HT1080 (cell line): ENCODE results near the gene CDH7. TPM values are rescaled to one million over a fixed set of nuclear protein-coding genes. Genes with fewer than 3 reads are reported as not detected.

Source experiments
- DNase-seq: peaks from one replicate; pipeline ENCODE4 v3.0.0-alpha.2; 2015; ENCODE audit warnings: low read depth
- total RNA-seq: library from RNA; depleted of rRNA; stranded (reverse); fragments of >200 nt; shearing (Covaris generic); gene quantifications from 2 replicates; pipeline ENCODE4 v1.2.3, GENCODE V29; 2014

CDH7 gene
- total RNA-seq, 1 experiment from 2014 or later = 1.5 TPM

DNA sequence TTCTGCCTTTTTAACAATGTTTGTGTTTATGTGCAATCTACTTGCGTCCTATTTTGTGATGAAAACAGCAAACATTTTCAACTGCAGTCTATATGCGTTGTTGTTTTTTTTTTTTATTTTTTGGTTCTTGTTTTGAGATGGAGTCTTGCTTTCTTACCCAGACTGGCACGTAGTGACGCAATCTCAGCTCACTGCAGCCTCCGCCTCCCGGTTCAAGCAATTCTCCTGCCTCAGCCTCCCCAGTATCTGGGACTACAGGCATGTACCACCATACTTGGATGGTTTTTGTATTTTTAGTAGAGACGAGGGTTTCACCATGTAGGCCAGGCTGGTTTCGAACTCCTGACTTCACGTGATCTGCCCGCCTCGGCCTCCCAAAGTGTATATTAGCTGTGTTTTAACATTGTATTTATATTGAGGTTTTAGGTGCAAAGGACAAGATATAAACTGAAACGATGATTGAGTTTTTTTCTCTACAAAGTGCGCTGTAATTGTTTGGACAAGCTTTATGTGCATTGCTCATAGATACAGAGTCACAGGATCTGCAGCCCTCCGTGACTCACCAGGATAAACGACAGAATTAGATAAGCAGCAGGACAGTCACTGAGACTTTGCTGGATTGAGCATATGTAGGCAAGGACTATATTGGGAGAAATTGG, 17.4 kb downstream of the CDH7 start:
- DNase-seq = peak; percentile 79

DNA sequence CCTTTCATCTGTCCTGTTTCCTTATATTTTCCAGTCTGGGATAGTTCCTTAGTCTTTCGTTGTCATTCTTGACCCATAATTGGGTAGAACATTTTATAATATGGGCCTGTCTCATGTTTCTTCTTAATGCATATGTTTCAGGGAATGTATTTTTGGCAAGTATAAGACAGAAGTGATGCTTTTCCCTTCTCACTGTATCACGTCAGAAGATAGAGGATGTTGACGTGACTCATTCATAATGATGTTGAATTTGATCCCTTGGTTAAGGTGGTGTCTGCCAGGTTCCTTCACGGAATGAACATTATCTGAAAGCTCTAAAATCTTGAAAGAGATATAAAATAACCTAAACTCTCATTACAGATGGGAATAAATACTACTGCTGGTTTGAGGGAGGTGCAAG, 18.8 kb downstream of the CDH7 start:
- peak; percentile 56 for DNase-seq

DNA sequence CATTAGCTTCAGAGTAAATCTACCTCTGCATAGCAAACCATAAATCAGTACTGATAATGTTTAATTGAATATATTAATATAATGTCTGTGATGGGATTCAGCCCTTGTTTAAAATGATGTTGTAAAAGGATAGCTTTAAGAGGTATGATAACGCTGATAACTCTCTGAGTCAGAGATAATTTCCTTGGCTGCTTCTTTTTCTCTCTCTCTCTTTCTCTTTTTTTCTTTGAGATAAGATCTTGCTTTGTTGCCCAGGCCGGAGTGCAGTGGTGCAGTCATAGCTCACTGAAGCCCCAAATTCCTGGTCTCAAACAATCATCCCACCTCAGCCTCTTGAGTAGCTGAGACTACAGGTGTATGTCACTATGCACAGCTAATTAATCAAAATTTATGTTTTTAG, 35.7 kb downstream of the CDH7 start:
- no peak for DNase-seq

DNA sequence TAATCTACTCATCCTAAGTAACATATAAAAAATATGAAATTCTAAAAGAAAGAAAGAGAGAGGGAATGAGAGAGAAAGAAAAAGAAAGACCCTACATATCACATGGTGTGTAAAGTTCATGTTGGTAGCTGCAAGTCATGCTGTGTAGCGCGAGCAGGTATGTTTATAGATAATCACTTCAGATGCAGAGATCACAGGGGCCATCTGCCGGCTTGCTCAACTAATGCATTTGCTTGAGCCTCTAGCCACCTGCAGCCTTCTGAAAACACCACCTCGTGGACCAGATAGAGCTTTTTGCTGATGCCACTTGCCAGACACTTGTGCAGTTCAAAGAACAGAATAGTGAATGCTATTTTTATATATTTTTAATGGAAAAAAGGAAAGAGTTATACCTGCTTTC, 37.6 kb downstream of the CDH7 start:
- DNase-seq = peak; percentile 58

DNA sequence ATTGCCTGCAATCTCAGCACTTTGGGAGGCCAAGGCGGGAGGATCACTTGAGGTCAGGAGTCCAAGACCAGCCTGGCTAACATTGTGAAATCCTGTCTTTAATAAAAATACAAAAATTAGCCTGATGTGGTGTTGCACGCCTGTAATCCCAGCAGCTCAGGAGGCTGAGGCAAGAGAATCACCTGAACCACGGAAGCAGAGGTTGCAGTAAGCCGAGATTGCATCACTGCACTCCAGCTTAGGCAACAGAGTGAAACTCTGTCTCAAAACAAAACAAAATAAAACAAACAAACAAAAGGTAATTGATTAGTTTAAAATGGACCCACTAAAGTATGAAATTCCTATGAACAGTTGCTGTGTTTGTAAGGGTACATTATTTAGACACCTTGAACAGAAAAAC, 39.8 kb downstream of the CDH7 start:
- DNase-seq = no peak

GRCh38 chr18:65791719-65792118, 40.9 kb downstream of the CDH7 start:
- no peak for DNase-seq

DNA sequence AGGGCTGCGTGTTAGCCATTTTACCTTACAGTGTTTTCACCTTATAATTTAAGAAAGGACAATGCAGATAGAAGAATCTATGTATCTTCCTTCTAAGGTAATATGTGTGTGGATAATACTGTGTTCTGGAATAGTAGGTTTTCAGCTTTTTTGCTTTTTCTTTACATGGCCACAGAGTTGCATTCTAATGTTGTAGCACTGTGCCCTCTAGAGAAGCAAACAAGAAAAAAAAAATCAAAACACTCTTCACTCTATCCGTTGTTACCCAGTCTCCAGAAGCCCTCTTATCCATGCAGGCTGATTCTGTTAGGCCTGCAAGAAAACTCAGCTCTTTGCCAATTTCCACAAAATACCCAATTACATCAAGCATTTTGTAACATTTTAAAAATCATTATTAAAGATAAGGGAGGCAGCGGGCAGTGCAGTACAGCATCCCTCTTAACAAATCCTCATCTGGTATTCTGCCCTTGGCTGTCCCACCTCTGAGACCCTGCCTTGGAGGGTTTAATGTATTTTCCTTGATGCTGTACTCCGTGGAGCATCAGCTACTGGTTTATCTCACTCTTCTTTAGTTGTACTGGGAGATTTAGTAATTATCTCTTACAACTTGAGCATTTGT, 41.8 kb downstream of the CDH7 start:
- DNase-seq = no peak

GRCh38 chr18:65808759-65809158, 57.9 kb downstream of the CDH7 start:
- no peak for DNase-seq

GRCh38 chr18:65811307-65811706, 60.5 kb downstream of the CDH7 start:
- no peak for DNase-seq

- no peak for DNase-seq
Measured at GRCh38 chr18:65815506-65815905, 64.7 kb downstream of the CDH7 start.

DNA sequence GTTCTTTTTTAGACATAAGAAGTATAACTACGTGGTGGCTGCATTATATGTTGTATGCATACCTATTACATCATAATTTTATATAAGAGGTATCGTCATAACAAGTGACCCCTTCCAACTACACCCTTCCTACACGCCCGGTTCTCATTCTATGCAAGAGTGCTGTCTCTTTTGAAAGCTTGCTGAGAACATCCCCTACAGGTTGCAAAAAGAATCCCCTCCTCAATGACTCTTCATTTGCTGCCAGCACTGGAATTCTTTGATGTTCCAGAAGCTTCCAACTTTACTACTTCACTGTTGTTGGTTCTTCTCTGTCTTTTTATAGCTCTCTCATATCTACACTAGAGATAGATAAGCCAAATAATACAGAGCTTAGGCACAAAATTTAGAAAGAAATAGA, 66.4 kb downstream of the CDH7 start:
- no peak for DNase-seq

- DNase-seq = no peak
Measured at GRCh38 chr18:65821911-65822310, 71.1 kb downstream of the CDH7 start.

GRCh38 chr18:65822826-65823225, 72.0 kb downstream of the CDH7 start:
- DNase-seq = no peak

GRCh38 chr18:65827444-65827843, 76.6 kb downstream of the CDH7 start:
- DNase-seq = no peak

DNA sequence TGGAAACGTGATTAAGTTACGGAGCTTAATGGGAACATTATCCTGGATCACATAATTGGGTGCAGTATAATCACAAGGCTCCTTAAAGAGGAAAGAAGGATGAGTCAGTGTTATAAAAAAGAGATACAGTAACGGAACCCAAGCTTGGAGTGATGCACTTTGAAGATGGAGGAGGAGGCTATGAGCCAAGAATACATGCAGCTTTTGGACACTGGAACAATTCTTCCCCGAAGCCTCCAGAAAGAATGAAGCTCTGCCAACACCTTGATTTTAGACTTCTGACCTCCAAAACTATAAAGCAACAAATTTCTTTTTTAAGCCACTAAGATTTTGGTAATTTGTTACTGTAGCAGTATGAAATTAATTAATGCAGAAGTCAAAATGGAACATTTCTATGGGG, 85.1 kb downstream of the CDH7 start:
- no peak for DNase-seq

- no peak for DNase-seq
Measured at GRCh38 chr18:65846107-65846506, 95.3 kb downstream of the CDH7 start.

- no peak for DNase-seq
Measured at GRCh38 chr18:65852273-65852672, 101.5 kb downstream of the CDH7 start.

- no peak for DNase-seq
Measured at GRCh38 chr18:65859075-65859474, 108.3 kb downstream of the CDH7 start.

DNA sequence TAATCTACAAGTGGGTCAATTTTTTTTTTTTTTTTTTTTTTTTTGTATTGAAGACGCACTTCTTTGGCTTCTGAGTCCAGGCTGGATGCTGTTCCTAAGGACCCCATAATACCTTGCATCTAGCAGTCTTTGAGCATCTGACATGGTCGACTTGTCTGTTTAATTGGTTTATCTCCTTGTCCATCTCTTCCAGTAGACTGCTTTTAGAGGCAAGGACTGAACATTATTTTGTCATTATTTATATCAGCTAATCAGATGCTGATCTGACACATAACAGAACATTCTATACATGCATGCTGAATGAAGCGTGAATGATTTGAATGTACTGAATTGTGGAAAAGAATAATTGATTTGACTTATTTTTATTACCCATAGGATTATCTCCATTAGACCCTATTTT, 118.7 kb downstream of the CDH7 start:
- no peak for DNase-seq

DNA sequence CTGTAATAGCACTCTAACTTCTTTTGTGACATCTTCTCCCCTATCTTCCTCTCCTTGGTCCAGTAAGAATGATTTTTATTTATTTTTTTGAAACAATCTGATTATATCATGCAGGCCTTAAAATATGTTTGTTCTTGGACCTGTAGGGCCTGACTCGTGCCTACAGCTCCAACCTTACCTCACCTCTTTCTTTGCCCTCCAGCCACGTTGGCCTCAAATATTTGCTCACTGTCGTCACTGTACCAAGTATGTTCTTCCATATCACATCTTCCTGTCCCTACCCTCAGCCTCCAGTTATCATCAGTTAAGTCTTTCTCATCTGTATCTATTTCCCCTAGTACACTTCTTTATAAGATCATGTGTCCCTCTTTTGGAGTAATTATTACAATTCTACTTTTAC, 125.5 kb downstream of the CDH7 start:
- DNase-seq = no peak

DNA sequence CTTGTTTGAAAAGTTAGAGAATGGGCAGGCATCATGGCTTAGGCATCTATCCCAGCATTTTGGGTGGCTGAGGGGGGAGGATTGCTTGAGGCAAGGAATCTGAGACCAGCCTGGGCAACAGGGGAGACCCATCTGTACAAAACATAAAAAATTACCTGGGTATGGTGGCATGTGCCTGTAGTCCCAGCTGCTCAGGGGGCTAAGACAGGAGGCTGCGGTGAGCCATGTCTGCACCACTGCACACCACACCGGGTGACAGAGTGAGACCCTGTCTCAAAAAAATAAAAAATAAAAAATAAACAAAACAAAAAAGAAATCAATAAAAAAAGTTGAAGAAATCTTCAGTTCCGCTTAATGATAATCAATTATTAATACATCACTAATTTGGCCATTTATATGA, 146.5 kb downstream of the CDH7 start:
- no peak for DNase-seq

DNA sequence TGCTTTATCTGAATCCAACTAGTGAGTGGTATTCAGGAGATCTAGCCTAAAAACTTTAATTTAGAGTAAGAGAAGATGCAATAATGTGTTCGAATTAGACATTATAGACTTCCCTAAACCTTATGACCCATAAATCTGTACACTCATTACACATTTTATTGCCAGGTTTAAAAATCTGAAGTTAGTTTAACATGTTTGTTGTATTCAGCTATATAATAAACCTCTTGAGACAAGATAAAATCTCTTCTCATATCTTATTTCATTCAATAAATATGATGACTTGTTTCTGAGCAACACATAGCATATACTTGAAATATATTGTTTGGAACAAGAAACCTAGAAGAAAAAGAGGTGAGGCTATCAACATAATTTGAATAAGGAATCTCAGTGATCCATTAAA, 150.7 kb downstream of the CDH7 start:
- DNase-seq = no peak

- no peak for DNase-seq
Measured at GRCh38 chr18:65906621-65907034, 155.8 kb downstream of the CDH7 start.

DNA sequence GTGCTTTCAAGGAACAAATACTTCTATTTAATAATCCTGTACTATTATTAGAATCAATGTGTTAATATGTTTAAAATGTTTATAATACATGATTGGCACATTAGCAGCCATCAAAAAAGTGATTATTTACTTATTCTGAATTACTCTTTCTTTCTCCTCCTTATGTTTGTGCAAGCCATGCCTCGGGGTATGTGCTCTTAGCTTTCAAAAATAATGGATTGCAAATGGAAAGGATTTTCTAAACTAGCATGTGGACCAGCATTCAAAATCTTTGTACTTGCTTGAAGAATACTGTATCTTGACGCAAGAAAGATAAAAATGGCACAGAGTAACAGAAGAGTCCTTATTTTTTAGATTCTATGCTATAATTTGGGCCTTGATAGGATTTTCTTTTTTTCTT, 156.5 kb downstream of the CDH7 start:
- no peak for DNase-seq
